Keratinocyte (primary cell): ENCODE data around the gene CACNA1E.

ENCODE experiments used
- EZH2 ChIP-seq: IDR thresholded peaks from one replicate; pipeline ENCODE4 v1.6.1; 2012; ENCODE audit warnings: inconsistent platforms, mild to moderate bottlenecking, low read length, moderate library complexity
- TF ChIP-seq, protein P1 (sequence below), 3 experiments: IDR thresholded peaks in 1 of 3; conservative IDR thresholded peaks in 1 of 3; optimal IDR thresholded peaks in 1 of 3; 2 replicates in 2 of 3; 3 replicates in 1 of 3; pipeline versions ENCODE3 to v1.5.1; 2011; ENCODE audit warnings: low read length in 3 of 3, mild to moderate bottlenecking in 3 of 3, moderate library complexity in 2 of 3, control low read depth in 1 of 3, inconsistent platforms in 1 of 3; ENCODE audit not compliant: insufficient read depth in 2 of 3; ENCODE audit errors: extremely low read depth in 1 of 3

- TF ChIP-seq, protein P1, sequence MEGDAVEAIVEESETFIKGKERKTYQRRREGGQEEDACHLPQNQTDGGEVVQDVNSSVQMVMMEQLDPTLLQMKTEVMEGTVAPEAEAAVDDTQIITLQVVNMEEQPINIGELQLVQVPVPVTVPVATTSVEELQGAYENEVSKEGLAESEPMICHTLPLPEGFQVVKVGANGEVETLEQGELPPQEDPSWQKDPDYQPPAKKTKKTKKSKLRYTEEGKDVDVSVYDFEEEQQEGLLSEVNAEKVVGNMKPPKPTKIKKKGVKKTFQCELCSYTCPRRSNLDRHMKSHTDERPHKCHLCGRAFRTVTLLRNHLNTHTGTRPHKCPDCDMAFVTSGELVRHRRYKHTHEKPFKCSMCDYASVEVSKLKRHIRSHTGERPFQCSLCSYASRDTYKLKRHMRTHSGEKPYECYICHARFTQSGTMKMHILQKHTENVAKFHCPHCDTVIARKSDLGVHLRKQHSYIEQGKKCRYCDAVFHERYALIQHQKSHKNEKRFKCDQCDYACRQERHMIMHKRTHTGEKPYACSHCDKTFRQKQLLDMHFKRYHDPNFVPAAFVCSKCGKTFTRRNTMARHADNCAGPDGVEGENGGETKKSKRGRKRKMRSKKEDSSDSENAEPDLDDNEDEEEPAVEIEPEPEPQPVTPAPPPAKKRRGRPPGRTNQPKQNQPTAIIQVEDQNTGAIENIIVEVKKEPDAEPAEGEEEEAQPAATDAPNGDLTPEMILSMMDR (optimal IDR thresholded peaks at IDR 0.05 in 1 of 3, IDR thresholded peaks at IDR 0.05 in 1 of 3, conservative IDR thresholded peaks at IDR 0.05 in 1 of 3; ENCODE audit: extremely low read depth in 1 of 3, insufficient read depth in 2 of 3, low read length in 3 of 3), result no peak
- no peak for TF ChIP-seq EZH2
These were observed 120.6 kb downstream of the CACNA1E start for GRCh38 chr1:181603735-181604410.
